SK-MEL-5 (cell line): ENCODE measurements around the gene MEGF6. TPM values are rescaled to one million over a fixed set of nuclear protein-coding genes. Genes with fewer than 3 reads are reported as not detected.

Experiments used
- DNase-seq: peaks from one replicate; pipeline ENCODE4 v3.0.0-alpha.2; 2016; ENCODE audit warnings: low read depth, low spot score
- in situ Hi-C: cut with HindIII; loops from 2 replicates; pipeline ENCODE4 v1.10.0; 2016; ENCODE audit warnings: low sequenced_read_pairs, high pct_unique_total_duplicates, low pct_unique_long_range_greater_than_20kb
- total RNA-seq: library from RNA; depleted of rRNA; stranded (reverse); fragments of >200 nt; shearing (Covaris generic); gene quantifications from 2 replicates; pipeline ENCODE4 v1.2.3, GENCODE V29; 2014

MEGF6 gene
- total RNA-seq, 1 experiment from 2014 or later: 0.90 TPM

DNA sequence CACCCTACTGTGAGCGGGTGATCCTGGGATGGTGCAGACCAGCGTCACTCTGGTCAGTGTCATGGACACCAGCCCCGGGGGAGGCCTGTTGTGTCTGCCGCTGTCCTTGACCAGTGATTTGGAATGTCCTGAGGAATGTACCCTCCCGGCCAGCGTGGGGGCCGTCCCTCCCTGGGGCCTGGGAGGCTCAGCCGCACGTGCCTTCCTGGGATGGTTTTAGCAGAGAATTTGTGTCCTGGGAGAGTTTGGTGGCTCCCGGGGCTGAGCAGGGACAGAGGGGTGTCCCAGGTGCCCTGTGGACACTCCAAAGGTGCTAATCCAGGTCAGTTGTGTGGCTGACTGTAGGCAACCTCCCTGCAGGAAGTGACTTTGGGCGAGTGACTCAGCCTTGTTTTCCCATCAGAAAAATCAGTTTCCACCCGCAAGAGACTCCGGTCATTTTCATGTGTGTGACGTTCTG lies 150.6 kb downstream of the MEGF6 start:
- in situ Hi-C loops: no loop called here
- no peak for DNase-seq

DNA sequence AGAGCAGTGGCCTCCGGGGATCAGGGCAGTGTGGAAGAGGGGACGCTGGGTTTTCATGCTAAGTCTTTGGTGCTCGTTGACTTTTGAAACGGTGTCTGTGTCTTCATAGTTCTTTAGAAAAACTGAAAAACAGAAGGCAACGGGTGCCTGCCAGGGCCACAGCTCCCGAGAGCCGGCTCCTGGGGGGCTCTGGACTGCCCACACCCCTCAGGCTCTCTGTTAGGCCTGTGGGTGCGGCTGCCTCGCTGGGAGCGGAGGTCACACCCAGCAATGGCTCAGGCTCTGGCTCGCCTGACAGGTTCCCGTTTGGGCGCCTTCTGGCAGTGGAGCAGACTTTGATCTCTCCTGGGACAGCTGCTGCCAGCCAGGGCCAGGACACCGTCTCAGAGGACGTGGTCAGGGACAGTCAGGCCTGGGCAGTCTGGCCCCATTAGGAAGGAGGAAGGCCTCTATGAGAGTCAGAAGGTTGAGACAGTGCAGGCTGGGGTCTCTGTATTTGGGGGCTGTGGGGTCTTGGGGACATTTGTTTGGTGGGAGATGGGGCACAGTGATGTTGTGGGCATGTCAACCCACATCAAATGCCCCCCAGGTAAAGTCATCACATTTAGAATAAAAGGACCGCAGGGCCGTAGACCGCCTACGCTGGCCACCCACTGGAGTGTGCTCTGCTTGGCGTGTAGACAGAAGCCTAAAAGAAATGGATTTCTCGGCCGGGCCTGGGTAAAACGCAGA lies 151.2 kb downstream of the MEGF6 start:
- in situ Hi-C loops: no loop called here
- DNase-seq: no peak

DNA sequence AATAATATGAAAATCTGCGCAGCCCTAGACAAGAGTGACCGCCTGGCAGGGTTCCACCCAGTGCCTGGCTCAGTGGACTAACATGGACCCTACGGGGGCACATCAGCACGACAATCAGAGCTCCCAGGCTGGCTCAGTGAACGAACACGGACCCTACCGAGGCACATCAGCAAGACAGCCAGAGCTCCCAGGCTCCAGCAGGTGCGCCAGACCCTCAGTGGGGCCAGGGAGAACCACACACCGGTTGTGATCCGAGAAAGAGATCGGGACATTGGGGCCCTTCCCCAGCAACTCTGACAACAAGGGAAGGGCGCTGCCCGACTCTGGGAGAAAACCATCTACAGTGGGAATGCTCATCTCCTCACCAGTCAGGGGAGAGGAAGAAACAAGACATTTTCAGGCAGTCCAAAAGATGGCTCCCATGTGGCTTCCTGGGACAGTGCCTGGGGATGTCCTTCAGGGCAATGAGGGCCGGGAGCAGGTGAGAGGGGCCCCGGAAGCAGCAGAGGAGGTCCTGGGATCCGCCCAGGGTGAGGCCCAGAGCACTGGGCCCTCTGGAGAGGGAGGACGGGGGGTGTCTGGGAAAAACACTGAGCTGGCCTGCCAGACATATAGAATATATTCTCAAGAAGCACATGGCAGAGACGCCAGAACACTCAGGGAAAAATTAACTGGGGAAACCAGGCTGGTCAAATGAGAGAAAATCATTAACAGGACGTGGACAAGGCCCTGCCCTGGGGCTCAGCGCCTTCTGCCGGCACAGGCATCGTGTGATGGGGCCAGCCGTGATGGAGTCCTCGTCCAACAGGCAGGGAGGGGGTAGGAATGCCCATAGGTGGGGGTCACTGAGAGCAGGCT lies 152.0 kb downstream of the MEGF6 start:
- no peak for DNase-seq
- in situ Hi-C loops: no loop called here

DNA sequence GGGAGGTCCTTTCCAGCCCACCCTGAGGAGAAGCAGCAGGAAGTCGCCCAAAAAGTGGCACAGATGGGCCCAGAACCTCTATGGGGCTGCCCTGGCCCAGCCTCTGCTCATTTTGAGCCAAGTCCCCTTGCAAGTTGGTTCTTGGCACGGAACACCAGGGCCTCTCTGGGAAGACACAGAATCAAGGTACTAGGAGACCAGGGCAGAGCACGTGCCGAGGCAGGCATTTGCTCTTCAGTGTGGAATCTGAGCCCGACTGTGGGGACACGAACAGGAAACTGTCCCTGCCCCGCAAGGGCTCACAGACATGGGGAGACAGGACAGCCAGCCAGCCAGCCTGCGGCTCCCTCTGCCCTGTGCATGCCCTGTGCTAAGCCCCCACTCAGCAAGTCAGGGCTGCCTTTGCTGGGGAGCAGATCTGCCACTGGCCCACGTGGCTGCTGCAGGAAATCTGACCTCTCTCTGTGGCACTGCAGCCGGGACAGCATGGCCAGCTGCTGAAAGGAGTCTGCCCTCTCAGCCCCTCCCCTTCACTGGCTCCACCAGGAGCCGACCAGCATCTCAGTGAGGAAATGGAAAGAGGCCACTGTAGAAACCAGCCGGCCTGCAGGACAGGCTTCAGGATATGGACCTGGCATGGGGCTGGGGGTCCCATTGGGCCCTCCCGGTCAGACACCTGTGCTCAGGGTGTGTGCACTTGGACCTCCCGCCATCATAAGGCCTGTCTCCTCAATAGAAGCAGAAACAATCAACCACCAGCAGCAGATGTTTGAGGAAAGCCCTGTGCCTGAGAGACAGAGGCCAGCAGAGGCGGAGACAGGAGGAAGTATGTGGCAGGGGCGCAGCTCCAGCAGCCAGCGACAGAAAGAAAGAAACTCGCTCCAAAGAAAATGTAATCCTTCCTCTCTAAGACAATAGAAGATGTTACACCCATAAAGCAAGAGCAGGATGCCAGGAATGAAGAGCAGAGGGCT lies 153.1 kb downstream of the MEGF6 start:
- in situ Hi-C loops: no loop called here
- DNase-seq: no peak

DNA sequence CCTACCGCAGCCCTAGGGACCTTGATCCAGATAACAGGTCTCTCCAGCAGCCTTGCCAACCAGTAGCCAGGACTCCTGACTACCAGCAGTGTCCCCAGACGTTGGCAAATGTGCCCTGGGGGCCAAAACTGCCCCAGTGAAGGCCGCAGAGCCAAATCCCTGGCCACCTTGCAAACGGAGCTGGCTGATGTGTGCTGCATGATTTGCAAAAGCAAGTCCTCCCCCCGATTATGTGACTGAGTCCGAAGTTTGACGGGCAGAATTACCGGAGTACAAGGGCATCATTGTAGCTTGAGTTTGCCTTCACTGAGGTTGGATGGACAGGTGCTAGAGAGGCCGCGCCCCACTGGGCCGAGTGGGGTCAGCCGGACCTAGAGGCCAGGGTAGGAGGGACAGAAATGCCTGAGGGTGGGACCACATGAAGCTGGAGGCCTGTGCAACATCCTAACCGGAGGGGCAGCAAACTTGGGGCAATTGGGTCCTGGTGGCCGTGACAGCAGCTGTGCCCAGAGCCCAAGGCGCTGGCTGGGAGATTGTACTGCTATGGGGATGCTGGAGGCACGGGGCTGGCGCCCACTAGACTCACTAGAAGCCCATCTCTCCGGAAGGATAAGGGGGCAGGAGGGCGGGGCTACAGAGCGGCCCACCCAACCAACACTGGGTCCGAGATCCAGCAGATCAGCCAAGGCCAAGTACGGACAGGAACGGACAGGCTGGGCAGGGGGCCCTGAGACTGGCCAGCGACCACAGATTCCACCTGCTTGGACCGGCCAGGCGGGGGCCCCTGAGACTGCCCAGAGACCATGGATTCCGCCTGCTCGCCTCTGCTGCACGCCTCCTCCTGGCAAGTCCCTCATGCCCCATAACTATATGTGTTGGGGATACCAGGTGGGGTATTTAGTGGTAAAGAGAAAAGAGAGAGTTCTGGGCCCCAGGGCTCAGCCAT lies 154.1 kb downstream of the MEGF6 start:
- DNase-seq: no peak
- in situ Hi-C loops: no loop called here

DNA sequence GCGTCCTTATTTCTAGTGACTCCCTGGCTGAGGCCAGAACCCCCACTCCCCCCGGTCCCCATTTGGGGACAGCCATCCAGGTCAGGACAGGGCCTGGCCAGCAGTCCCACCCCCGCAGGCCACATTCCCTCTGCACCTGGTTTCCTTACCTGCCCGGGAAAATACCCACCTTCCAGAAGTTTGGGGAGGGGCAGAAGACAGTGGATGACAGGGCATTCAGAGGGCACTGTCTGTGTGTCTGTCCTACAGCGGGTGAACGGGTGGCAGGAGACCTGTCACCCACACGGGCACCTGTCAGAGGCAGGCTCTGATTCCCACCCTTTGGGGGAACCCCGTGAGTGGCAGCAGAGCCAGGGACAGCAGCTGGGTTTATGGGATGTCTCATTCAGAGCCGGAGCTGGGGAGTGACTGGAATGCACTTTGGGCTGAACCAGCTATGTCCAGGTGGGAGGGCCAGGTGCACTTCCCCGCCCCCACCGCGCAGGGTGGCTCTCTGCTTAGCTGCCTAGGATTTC lies 154.8 kb downstream of the MEGF6 start:
- DNase-seq: no peak
- in situ Hi-C loops: no loop called here

DNA sequence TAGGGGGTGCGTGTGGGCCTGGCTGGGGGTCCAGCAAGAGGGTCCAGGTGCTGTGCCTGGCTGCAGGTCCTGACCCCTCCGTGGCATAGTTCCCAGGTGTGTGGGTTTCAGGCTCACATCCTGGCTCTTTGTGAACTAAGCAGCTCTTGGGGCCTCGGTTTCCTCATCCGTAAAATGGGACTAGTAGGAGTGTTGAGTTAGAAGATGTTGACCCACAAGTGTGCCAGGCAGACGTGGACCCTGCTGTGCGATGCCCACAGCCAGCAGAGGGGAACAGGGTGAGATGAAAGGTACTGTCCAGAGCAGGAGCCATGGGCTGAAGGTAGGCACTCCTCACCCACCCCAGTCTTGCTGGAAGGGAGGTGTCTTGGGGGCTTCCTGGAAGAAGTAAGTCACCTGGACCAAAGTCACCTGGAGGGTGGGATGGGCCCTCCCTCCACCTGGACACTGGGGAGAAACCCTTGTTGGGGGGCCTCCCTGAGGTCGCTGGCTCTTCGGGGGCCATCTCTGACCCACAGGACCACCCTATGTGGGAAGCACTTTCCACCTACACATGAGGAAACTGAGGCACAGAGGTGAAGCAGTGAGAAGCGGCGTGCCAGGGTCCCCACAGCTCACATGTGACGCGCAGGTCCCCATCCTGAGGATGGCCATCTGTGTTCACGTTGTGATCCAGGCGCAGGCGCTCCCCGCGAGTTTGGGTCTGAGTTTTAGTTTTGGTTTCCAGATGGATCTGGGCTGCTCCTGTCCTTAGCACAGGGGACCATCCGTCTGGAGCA lies 155.4 kb downstream of the MEGF6 start:
- in situ Hi-C loops: no loop called here
- DNase-seq: no peak

DNA sequence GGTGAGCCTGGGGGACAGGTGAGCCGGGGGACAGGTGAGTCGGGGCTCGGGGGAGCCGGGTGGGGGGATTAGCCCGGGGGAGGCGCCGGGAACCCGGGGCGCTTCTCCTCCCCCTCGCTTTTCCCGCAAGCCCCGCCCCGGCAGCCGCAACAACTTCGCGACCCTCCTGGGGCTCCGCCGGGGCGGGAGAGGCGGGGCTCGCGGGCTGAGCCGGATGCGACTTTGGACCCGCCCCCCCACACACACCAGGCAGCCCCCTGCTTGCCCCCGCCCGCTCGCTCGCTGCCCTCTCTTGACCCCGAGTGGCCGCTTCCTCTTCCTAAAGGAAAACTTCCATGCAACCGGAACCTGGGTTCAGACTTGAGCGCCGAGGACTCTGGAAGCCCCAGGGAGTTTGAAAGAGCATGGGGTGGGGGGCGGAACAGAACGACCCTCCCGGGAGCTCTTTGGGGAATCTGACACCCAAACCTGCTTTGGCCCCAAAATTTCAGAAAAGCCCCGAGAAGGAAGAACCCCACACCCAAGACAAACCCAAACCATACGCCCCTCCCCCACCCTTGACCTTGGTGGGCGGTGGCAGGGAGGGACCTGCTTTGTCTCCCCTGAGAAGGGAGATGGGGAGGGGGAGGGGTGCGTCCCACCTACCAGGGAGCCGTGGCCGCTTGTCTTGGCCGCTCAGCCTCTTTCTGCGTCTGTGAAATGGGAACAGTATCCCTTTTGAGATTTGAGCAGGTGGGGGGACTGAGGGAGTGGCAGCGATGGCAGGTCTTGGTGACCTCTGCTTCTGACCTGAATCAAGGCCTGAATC lies 156.3 kb downstream of the MEGF6 start:
- in situ Hi-C loops: no loop called here
- DNase-seq: no peak

DNA sequence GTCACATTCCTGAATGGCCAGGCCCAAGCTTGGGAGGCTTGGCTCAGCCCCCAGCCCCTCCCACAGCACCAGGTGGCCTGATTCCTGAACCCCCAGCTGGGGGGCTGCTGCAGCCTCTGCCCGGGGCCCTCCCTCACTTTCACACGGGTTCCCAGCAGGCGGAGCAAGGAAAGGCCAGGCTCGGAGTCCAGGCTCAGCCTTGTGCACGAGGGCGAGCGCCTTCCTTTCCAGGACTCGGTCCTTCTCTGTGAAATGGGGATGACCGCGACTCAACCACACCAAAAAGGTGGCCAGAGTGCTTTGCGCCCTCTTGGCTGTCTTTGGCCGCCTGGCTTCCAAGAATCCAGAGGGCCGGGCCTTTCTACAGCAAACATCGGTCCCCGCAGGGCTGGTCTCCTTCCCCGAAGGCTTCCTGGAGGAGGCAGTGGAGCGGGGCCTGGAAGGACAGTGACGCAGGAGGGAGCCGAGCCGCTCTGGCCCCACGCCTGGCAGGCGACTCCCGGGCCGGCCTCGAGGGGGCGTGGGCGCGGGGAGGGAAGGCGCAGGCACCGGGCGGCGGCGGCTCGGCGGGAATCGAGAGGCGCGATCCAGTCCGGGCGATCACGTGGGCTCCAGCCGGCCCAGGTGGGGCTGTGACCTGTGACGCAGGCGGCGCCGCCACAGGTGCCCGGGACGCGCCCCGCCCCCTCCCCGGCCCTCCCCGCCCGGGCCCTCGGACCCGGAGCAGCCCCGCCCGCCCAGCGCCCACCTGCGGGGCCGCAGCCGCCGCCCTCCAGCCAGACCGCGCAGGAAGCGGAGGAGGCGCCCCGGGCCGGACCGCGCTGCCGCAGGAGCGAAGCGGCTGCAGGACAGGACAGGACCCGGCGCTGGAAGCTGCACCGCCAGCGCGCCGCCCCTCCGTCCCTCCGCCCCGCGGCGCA lies 157.2 kb downstream of the MEGF6 start, which contains the start of gene ARHGEF16:
Gene ARHGEF16, plus strand, starts transcription at position 775 of the 920 bp plus-strand sequence. CDS start 8,420 bp downstream, outside the sequence.
- DNase-seq: peak; percentile 44
- in situ Hi-C loops: no loop called here

DNA sequence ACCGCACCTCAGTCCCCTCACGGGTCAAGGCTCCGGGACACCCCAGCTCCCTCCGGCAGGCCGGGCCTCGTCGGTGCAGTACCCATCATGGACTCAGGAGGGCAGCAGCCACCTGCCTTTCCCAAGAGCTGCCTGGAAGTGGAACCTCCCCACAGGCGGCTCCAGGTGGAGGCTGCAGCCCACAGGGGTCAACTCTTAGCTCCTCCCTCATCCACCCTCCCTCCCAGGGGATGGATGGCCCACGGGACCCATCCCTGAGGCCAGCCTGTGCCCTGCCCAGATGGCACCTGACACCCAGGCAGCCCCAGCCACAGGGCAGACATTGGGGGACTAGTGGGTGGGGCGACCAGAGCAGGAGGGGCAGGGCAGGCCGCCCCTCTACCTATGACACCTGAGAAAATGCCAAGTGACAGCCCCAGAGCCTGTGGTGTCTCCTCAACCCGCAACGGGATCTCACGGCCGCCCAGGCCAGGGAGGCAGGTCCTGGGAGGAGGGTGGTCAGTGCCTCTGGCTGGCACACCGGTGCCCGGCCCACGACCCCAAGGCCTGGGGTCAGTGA lies 158.0 kb downstream of the MEGF6 start:
- in situ Hi-C loops: no loop called here
- DNase-seq: peak; percentile 62

DNA sequence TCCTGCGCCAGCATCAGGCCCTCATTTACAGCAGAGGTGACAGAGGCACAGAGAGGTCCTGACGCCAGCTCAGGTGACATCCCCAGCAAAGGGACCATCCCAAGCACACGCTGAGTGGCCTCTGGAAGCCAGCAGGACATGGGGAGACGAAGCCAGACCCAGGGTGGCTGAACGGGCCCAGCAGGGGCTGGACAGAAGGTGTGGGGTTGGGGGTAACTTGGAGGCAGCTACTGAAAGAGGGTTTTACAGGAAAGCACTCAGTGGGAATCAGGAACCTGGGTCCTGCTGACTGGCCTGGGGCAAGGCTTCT lies 158.5 kb downstream of the MEGF6 start:
- no peak for DNase-seq
- in situ Hi-C loops: no loop called here

DNA sequence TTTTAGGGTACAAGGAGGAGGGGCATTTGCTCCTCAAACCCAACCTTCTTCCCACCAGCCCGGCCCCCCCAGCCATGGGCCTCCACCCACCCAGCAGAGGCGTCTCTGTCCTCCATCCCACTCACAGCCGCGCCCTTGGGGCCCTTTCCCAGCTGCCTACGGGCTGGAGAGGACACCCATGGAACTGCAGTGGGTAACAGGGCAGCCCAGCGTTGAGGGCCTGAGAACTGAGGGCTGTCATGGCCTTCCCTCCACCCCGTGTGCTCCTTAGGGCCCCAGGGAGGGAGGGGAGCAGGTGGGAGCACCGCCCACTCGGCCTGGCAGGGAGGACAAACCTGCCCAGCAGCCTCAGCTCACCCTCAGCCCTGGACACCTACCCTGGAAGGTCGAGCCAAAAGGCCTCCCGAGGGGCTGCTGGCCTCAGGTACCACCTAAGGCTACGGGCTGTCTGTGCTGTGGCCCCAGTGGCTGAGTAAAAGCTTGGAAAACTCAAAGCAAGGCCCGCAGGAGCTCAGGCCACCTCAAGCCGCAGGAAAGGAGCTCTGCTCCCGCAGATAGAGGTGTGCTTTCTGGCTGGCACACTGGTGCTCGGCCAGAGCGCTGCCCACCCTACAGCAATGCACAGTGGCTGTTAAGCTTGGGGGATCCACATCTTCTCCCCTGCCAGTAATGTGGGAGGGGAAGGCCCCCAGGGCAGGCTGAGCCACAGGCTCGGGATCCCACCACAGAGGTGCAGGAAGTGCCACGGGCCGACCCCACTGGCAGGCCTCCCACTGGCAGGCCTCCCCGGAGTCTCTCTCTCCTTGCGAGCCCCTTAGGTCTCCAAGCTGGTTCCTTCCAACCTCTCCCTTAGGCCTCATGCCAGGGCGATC lies 159.1 kb downstream of the MEGF6 start:
- in situ Hi-C loops: no loop called here
- DNase-seq: no peak

DNA sequence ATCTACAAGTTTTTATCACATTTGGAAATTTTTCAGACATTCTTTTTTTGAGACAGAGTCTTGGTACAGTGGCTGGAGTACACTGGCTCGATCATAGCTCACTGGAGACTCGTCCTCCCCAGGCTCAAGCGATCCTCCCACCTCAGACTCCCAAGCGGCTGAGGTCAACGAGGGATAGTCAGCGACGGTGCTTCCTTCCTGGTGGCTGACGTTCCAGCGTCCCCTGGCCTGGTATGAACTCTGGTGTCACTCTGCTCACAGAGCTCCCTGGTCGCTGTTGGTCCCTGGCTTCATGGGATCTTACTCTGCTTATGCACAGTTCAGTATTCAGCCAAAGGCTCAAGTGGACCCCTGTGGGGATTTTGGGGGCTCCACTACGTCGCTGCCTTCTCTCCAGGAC lies 160.3 kb downstream of the MEGF6 start:
- no peak for DNase-seq
- in situ Hi-C loops: no loop called here
